GM23338 (cell line): ENCODE measurements around the gene PGAP3. TPM values are rescaled to one million over a fixed set of nuclear protein-coding genes. Genes with fewer than 3 reads are reported as not detected.

Experiments used
- ATAC-seq: fragments of 200-7000 bp; cut with Tn5 transposase; 3 replicates; pipeline ENCODE4 v1.9.1; 2020
- DNase-seq: peaks from one replicate; pipeline ENCODE4 v3.0.0-alpha.2; 2015; ENCODE audit warnings: low spot score
- H2AFZ ChIP-seq: fragments of 200-600 bp; sonication (generic); 2 replicates; pipeline ENCODE4 v1.8.0; 2016; ENCODE audit warnings: antibody characterized with exemption, mild to moderate bottlenecking, moderate library complexity
- H3F3A ChIP-seq: fragments of 200-600 bp; sonication (generic); replicated peaks from 2 replicates; pipeline ENCODE4 v1.8.0; 2017; ENCODE audit warnings: antibody characterized with exemption, mixed run types, low read depth
- H3K27ac ChIP-seq: fragments of 200-600 bp; sonication (generic); 2 replicates; pipeline ENCODE4 v1.6.1; 2016; ENCODE audit warnings: low read depth
- H3K27me3 ChIP-seq: fragments of 200-600 bp; sonication (generic); 2 replicates; pipeline ENCODE4 v1.8.0; 2016; ENCODE audit warnings: mild to moderate bottlenecking, mixed run types, moderate library complexity; ENCODE audit not compliant: insufficient read depth
- H3K36me3 ChIP-seq: fragments of 200-600 bp; sonication (generic); 2 replicates; pipeline ENCODE4 v1.8.0; 2016; ENCODE audit warnings: mild to moderate bottlenecking; ENCODE audit not compliant: insufficient read depth
- H3K4me1 ChIP-seq: fragments of 200-600 bp; sonication (generic); 2 replicates; pipeline ENCODE4 v1.8.0; 2016; ENCODE audit warnings: mild to moderate bottlenecking, moderate library complexity; ENCODE audit not compliant: insufficient read depth
- H3K4me2 ChIP-seq: fragments of 200-600 bp; sonication (generic); 2 replicates; pipeline ENCODE4 v1.7.1; 2017; ENCODE audit warnings: mixed run types
- H3K4me3 ChIP-seq: fragments of 200-600 bp; sonication (generic); 2 replicates; pipeline ENCODE4 v1.6.1; 2016; ENCODE audit warnings: mixed run types
- H3K79me2 ChIP-seq: fragments of 200-600 bp; sonication (generic); replicated peaks from 2 replicates; pipeline ENCODE4 v1.8.0; 2017; ENCODE audit warnings: mild to moderate bottlenecking; ENCODE audit not compliant: insufficient read depth
- H3K9me2 ChIP-seq: fragments of 200-600 bp; sonication (generic); 2 replicates; pipeline ENCODE4 v1.8.0; 2017; ENCODE audit not compliant: insufficient read depth
- H4K20me1 ChIP-seq: fragments of 200-600 bp; sonication (generic); replicated peaks from 2 replicates; pipeline ENCODE4 v1.8.0; 2017; ENCODE audit warnings: mild to moderate bottlenecking; ENCODE audit not compliant: insufficient read depth
- H3K27ac Mint-ChIP-seq: 2 replicates; pipeline ENCODE4 v1.8.0; 2020; ENCODE audit warnings: inconsistent platforms, mild to moderate bottlenecking, moderate library complexity, mixed read lengths
- H3K27me3 Mint-ChIP-seq: 3 replicates; pipeline ENCODE4 v1.8.0; 2022; ENCODE audit warnings: low read depth, mild to moderate bottlenecking, moderate library complexity, mixed read lengths, inconsistent platforms; ENCODE audit not compliant: insufficient read depth, poor library complexity
- H3K36me3 Mint-ChIP-seq: 3 replicates; pipeline ENCODE4 v1.8.0; 2021; ENCODE audit warnings: low read depth, mild to moderate bottlenecking, inconsistent platforms, moderate library complexity, mixed read lengths
- H3K4me1 Mint-ChIP-seq: 3 replicates; pipeline ENCODE4 v1.8.0; 2020; ENCODE audit warnings: mild to moderate bottlenecking, inconsistent platforms, mixed read lengths
- H3K4me3 Mint-ChIP-seq: 3 replicates; pipeline ENCODE4 v1.8.0; 2021; ENCODE audit warnings: moderate library complexity, mild to moderate bottlenecking, inconsistent platforms, mixed read lengths
- H3K9me3 Mint-ChIP-seq: 3 replicates; pipeline ENCODE4 v1.8.0; 2020; ENCODE audit warnings: moderate library complexity, mild to moderate bottlenecking, inconsistent platforms, mixed read lengths
- ETS1 ChIP-seq: IDR thresholded peaks from 2 replicates; pipeline ENCODE4 v1.6.1; 2016; ENCODE audit warnings: antibody characterized with exemption
- EZH2 ChIP-seq: fragments of 200-600 bp; sonication (generic); IDR thresholded peaks from one replicate; pipeline ENCODE4 v1.8.0; 2017; ENCODE audit warnings: antibody characterized with exemption, mild to moderate bottlenecking, low read depth; ENCODE audit not compliant: unreplicated experiment
- JUNB ChIP-seq: IDR thresholded peaks from one replicate; pipeline ENCODE4 v1.6.1; 2016; ENCODE audit warnings: antibody characterized with exemption; ENCODE audit not compliant: unreplicated experiment
- NANOG ChIP-seq: IDR thresholded peaks from 2 replicates; pipeline ENCODE4 v1.6.1; 2016; ENCODE audit warnings: antibody characterized with exemption, borderline replicate concordance
- POLR2AphosphoS5 ChIP-seq: IDR thresholded peaks from 2 replicates; pipeline ENCODE4 v1.6.1; 2016; ENCODE audit warnings: antibody characterized with exemption, low read depth
- REST ChIP-seq: IDR thresholded peaks from one replicate; pipeline ENCODE4 v1.6.1; 2018; ENCODE audit warnings: antibody characterized with exemption; ENCODE audit not compliant: unreplicated experiment
- ZNF462 ChIP-seq: fragments of 250-450 bp; sonication (Bioruptor Pico); IDR thresholded peaks from 2 replicates; pipeline ENCODE4 v1.5.0; 2020; ENCODE audit warnings: mild to moderate bottlenecking, moderate library complexity
- polyA plus RNA-seq: library from polyadenylated mRNA; unstranded; fragments of >200 nt; fragmentation: Nextera tagmentation; extraction: Ambion mirVana; gene quantifications from 2 replicates; pipeline ENCODE4 v1.2.1, GENCODE V29; 2016
- total RNA-seq: library from RNA; depleted of rRNA; stranded (reverse); fragments of >200 nt; shearing (Covaris generic); gene quantifications from 2 replicates; pipeline ENCODE4 v1.2.3, GENCODE V29; 2014

PGAP3 gene
- total and polyA plus RNA-seq, 2 experiments from 2014 or later, result 7.0 to 10.7 TPM

GRCh38 chr17:39674179-39674578, 13.7 kb downstream of the PGAP3 start (continued):
- no peak for TF ChIP-seq JUNB
- TF ChIP-seq EZH2, result no peak
- no peak for TF ChIP-seq REST

- H3K27ac ChIP-seq, result no peak overlapping the region
- Mint-ChIP-seq H3K4me3 (no peak overlapping the region), H3K9me3 (no peaks in the 10 kb centered on the region)
Observed at GRCh38 chr17:39673335-39674081, 14.3 kb downstream of the PGAP3 start.

More at GRCh38 chr17:39673335-39674081, 14.3 kb downstream of the PGAP3 start:
- Histone ChIP-seq H3K36me3 (no peaks in the 10 kb centered on the region), H3F3A (no peaks in the 10 kb centered on the region), H3K4me1 (peaks cover 4% of the 10 kb centered on the region), H4K20me1 (no peaks in the 10 kb centered on the region), H3K27me3 (peaks cover 12% of the 10 kb centered on the region), H3K9me2 (no peaks in the 10 kb centered on the region), H3K79me2 (no peaks in the 10 kb centered on the region), H2AFZ (no peak overlapping the region), H3K4me3 (no peak overlapping the region), H3K4me2 (no peak overlapping the region)
- TF ChIP-seq POLR2AphosphoS5, result no peak
- no peak for TF ChIP-seq NANOG
- TF ChIP-seq ETS1, result no peak
- no peak for TF ChIP-seq ZNF462
- Mint-ChIP-seq H3K27ac (no peak overlapping the region), H3K27me3 (peaks cover 37% of the 10 kb centered on the region), H3K36me3 (peaks cover 4% of the 10 kb centered on the region; the same call in 1 of the 3 replicates), H3K4me1 (peaks cover 31% of the 10 kb centered on the region)
- DNase-seq (no peak), ATAC-seq (no peak)
